Measurements from ENCODE around the gene NPLOC4.

DNA sequence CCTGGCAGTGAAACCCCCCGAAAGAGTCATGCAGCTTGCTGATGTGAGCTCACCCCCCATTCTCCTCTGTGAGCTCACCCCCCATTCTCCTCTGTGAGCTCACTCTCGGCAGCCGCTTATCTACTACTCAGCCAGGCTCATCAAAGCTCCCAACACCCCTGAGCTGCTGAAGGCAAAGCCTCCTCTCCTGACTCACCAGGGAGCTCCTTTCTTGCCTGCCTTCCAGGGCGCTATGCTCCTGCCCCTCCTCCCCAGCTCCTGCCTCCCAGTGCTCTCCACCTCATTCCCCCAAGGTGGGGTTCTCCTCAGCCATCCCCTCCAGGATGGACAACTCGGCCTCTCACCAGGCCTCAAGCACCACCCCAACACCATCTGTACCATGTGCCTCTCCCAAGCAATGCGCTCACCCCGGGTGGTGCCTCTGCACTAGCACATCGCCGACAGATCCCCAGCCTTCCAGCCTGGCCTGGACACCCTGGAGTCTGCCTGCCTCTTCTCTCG is 57.0 kb downstream of the NPLOC4 start:
- TF ChIP-seq, protein P1, sequence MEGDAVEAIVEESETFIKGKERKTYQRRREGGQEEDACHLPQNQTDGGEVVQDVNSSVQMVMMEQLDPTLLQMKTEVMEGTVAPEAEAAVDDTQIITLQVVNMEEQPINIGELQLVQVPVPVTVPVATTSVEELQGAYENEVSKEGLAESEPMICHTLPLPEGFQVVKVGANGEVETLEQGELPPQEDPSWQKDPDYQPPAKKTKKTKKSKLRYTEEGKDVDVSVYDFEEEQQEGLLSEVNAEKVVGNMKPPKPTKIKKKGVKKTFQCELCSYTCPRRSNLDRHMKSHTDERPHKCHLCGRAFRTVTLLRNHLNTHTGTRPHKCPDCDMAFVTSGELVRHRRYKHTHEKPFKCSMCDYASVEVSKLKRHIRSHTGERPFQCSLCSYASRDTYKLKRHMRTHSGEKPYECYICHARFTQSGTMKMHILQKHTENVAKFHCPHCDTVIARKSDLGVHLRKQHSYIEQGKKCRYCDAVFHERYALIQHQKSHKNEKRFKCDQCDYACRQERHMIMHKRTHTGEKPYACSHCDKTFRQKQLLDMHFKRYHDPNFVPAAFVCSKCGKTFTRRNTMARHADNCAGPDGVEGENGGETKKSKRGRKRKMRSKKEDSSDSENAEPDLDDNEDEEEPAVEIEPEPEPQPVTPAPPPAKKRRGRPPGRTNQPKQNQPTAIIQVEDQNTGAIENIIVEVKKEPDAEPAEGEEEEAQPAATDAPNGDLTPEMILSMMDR (IDR thresholded peaks at IDR 0.05) = no peak
- TF ChIP-seq EZH2 (IDR thresholded peaks at IDR 0.05) = no peak

Data from neural progenitor cell (in vitro differentiated cells).